ENCODE results near the gene GPR39.

Gene GPR39

DNA sequence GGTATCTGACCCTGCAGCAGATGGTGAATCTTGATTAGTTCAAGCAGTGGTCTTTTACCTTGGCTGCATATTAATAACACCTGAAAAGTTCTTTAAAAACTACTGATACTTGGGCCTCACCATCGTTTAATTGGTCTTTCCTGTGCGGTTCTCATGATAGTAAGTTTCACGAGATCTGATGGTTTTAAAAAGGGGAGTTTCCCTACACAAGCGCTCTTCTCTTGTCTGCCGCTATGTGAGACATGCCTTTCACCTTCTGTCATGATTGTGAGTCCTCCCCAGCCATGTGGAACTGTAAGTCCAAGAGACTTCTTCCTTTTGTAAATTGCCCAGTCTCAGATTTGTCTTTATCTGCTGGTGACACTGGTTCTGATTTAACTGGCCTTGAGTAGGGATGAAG is 151.1 kb downstream of the GPR39 start:
- no peak for DNase-seq (ENCODE audit: low spot score)

DNA sequence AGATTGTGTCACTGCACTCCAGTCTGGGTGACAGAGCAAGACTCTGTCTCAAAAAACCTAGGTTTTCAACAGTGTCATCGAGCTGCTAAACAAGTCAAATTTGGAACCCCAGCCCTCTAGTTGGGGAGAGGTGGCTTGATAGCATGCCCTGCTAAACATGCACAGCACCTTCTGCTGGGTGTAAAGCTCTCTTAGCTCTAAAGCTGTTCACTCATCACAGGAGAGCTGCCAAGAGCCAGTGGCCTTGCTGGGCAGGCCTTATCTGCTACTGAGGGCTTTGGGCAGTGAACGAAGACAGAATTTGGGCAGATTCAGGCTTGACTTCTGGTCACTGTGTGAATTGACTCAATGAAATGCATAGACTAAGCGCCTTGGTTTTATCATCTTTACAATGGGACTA is 152.1 kb downstream of the GPR39 start:
- no peak for DNase-seq (ENCODE audit: low spot score)

DNA sequence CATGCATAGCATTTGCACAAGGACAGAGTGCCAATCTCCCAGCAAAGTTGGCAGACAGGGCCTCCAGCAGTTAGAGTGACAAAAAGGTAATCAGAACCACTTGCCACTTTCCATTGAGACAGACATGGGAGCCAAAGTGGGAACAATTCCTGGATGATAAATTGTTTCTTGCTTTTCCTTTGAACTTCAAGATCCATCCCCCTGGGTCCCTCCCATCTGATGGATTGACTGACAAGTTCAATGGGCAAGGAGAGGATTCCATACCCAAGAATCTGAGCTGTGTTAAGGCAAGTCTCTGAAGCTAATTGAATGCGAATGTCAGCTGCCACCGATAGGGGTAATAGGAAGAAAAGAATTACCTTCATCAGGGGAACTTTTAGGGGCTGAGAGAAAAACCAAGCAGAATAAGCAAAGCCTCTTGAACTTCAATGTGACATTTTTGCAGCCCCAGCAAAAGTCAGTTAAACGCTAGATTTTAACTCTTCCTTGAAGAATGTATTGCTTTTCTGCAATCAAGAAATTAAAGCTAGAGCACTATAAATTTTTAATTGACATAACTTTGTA is 156.9 kb downstream of the GPR39 start:
- DNase-seq (ENCODE audit: low spot score) = no peak

DNA sequence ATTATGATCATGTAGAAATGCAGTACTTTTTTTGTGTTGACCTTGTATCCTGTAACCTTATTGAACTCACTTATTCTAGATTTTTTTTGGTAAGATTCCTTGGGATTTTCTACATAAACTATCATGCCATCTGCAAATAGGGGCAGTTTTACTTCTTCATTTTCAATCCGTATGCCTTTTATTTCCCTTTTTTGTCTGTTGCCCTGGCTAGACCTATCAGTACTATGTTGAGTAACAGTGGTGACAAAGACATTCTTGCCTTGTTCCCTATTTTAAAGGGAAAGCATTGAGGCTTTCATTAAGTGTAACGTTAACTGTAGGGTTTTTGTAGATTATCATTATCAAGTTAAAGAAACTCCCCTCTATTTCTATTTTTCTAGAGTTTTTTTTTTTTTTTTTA is 161.1 kb downstream of the GPR39 start:
- no peak for DNase-seq (ENCODE audit: low spot score)

DNA sequence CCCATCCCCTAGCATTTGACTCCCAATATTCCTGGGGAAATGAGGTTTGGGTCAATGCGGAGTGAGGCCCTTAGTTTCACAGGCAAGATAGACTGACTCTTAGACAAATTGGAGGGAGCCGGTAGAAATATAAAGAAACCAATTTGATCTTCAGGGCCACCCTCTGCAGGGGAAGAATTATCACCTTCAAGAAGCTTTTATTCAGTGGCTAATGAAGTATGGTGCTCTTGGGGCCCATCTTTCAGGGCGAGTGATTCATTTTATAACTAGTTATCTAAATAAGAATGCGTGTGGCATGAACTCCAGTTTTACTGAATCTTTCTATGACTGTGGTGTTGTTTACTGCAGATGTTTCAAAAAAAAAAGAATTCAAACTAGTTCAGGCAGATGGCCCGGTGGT is 165.0 kb downstream of the GPR39 start:
- no peak for DNase-seq (ENCODE audit: low spot score)

DNA sequence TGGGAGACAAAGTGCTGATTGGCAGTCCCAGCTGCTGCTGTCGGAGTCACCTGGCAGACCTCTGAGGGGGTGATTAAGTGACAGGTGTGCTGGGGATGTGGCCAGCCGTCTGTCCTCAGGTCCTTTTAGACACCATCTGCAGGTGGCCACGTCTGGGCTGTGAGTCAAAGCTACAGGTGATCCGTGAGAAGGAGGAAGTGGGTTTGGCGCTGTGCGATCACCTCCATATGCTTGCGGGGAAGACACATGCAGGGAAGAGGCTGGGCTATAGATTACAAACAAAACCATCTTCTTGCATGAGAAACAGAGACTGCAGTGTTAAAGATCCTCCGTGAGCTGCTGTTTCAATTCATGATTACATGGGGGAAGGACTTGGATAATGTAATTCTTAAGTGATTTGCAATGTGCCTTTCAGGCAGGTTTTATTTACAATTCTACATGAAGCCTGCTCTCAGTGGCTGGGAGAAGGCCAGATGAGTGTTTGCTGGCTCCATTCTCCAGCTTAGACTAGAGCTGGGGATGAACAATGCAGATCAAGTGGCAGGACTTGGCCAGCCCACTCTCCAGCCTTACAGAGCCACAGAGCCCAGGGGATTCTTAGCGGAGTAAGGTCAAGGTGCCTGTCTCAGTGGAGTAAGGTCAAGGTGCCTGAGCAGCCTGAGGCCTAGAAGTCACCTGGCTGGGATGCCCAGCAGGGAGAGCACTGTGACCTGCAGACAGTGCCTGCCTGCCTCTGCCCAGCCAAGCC is 165.6 kb downstream of the GPR39 start:
- DNase-seq (ENCODE audit: low spot score) = no peak

DNA sequence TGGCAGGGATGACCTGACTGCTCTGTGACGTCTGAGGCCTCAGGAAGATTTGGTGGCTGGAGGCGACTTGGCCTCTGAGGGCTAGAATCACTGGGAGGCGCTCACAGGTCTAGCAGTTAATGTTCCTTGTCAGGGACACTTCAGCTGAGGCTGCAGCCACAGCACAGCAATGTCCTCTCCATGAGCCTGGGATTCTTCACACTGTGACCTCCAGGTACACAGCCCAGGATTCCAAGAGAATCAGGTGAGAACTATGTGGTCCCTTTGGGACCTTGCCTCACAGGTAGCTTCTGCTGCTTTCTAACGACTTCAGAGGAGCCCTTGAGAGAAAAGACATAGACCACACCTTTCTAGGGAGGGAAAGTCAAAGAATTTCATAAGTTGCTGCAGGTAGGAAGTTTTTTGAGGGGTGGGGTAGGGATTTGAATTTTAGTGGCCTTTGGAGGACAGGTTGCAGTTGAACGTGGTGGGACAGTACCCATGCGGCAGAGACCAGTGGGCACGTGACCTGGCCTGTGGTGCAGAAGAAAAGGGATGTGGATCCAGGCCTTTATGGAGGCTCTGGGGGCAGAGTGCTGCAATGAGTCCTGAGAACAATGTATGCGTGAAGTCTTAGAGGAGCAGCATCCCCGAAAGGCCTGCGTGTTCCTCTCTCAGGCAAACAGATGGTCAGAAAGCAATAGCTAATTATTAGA is 167.2 kb downstream of the GPR39 start:
- DNase-seq (ENCODE audit: low spot score) = no peak

DNA sequence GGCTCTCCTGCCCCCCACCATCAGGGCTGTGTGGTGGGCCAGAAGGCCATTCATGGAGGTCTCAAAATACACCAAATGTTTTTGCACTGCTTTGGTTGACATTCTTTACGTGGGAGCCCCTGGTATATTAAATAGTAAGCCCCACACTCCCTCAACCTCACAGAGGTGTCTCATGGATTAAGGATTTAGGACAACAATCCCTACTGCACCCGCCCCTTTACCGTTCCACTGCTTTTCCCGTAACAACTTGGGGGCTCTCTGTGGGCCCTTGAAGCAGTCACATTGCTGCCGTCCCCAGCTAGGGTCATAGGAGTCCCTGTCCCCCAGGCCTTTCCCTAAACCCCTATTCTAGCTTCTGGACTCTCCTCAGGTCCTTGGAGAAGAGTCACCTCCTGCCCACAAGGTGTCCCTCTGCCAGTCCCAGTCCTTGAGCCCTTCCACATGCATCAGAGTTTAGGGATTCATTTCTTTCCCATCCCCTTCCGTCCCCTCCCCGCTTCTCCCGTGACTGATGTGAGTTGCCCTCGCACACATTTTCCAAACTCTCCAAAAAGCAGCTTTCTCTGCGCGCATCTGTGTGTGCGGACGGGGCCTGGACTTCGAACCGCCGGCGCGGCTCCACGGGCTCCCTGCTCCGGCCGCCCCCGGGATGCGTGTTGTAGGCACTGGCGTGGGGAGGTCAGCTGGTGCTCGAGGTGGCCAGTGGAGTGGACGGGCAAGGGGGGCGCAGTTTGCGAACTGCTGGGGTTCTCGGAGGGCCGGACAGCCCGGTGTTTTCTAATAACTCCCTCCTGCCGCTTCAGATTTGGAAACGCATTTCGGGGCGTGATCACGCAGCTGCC is 168.6 kb downstream of the GPR39 start:
- no peak for DNase-seq (ENCODE audit: low spot score)

DNA sequence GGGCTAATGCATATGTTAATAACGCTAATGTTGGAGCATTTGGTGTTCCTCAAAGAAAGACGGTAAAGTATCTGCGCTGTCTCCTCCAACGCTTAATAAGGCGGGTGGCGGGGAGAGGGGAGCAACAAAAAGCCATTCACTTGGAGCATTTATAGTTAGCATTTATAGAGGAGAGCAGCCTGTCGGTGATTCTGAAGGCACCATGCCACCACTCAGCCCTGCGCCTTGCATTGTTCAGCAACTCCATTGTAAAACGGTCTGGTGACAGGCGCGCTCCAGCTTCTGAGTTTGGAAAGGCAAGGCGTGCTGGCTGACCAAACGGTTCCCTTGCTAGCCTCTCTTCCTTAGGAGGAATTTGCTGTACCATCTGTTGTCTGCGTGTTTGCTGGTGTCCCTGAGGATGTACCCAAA is 169.5 kb downstream of the GPR39 start:
- DNase-seq (ENCODE audit: low spot score) = no peak

DNA sequence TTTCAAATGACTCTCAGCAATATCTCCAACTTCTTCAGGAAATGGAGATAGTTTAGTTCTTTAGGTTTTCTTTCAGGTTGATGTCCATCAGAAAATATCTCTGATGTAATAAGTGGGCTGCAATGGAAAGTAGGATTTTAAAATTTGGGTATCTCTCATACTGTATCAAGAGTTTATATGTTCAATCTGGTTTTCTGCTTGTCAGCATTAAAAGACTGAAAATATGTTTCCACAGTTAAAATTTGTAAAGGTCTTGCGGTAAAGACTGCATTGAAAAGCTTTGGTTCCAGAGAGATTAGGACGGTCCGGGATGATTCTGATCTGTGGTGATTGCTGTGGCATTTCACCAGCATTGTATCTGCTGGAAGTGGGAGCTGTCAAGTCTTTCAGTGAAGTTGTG is 170.2 kb downstream of the GPR39 start:
- no peak for DNase-seq (ENCODE audit: low spot score)

DNA sequence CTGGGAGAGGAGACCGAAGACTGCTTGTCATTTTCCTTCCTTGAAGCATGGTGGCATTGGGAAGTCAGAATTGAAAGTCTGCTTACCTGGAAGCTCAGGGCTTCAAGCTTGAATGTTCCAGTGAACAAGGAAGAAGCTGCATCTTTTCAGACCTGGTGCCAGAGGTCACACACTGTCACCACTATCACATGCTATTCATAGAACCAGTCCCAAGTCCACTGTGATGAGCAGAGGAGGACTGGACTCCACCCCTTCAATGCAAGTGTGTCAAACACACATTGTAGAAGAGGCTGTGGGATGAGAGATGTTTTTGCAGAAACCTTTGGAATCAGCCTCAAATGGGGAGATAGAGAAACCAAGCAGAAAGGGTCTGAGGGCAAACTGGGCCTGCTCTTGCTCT is 172.0 kb downstream of the GPR39 start:
- DNase-seq (ENCODE audit: low spot score) = no peak

DNA sequence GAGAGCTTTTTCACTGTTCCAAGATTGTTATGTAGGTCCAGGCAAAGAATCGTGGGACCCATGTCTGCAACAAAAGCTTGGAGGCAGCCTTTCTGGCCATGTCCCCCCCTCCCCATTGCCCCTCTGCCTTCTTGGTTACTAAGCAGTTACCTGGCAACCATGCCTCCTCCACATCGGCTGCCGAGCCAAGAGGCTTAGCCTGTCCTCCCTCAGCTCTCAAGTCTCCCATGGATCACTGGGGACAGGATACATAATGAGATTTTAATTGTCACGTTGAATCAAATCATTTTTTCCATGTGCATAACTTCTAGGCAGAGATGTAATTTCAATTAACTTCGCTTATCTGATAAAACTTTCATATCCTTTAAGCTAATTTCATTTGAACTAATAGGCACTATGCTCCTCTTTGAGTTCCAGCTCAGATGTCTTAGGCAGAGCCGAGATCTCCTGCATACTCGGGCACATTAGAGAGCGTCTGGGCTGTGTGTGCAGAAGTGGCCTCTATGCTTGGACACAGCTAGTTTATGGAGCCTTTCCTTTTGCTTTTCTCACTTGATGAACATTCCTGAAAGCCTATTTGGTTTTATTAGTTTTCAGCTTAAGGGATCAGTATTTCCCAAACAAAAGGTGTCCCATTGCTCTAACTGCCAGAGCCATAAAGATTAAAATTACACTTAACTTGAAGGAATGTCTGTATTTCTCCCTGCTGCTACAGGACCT is 172.7 kb downstream of the GPR39 start:
- no peak for DNase-seq (ENCODE audit: low spot score)

DNA sequence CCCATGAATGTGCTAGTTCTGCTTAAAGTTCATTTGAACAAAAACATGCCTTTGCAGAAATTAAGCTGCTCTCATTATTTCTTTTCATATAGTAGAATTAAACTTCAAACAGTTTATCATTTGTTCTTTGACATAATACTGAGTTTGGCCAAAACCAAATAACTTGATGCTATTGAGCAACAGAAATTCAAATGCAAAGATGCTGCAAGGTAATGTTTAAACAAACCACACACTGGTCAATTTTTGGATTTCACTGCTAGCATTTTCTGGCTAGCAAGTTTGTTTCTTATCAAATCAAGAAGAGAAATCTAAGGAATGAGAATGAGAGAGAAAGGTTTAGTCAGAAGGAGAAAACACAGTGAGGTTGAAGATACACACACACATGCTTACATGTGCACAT is 173.4 kb downstream of the GPR39 start:
- DNase-seq (ENCODE audit: low spot score) = no peak

DNA sequence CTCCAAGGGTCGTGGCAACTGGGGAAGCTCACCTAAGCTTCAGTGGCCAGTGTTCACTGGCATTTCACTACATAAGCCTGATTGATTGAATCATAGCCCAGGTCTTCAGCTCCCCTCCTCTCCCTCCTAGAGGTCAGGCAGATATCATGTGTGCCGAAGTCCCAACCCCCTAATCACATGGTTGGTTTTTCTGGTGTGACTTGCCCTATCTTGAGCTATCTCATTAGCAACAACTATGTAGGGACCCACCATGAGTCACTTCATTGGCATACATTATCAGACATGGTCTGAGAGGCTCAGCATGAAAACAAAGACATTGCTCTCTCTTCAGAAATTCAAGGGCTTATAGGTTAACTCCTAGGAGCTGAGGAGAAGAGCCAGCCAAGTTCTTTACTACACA is 176.6 kb downstream of the GPR39 start:
- DNase-seq (ENCODE audit: low spot score) = no peak

DNA sequence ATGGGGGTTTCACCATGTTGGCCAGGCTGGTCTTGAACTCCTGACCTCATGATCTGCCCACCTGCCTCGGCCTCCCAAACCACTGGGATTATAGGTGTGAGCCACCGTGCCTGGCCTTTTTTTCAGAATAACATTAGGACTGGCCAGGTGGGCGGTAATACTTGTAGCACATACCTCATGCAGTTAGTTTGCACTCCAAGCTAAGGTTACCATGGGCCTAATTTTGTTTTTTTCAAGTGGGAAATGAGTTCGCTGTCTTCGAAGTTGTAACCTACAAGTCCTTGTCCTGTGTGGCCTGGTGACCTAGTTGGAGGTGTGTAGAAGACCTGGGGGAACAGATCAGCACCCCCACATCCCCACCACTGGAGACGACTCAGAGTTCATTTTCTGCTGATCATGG is 178.6 kb downstream of the GPR39 start:
- no peak for DNase-seq (ENCODE audit: low spot score)

DNA sequence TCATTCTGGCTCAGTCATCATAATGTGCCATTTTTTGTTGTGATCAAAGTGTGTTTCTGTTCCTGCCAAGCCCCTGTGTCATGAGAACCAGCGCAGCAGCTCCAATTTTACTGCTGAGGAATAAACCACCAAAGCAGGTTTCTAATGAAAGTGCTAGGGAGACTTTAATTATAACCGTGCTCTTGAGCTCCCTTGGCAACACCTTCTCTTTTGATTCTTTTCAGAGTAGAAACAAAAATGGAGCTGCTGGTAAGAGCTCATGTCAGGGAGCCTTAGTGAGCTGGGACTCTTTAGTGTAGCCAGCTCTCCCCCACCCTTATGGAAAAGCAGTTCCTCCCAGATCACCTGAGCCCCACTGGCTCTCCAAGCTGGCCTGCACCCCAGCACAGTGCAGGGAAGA is 179.1 kb downstream of the GPR39 start:
- DNase-seq (ENCODE audit: low spot score) = no peak

DNA sequence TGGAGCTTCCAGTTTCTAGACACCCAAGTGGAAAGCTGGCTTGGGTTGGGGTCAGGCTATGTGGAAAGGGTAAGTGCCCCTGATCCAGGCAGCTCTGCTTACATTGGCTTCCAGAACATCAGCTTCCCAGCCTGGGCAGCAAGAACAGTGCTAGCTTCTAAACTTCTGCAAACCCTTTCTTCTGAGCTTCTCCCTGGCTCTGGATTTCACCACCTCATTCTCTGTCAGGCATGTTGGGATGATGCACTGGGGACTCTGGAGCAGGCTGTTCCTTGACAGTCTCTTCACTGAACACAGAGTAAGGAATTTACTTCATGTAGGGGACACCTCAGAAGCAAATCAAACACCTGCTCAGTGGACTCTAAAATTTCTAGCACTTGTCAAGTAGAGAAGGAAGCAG is 180.6 kb downstream of the GPR39 start:
- no peak for DNase-seq (ENCODE audit: low spot score)

DNA sequence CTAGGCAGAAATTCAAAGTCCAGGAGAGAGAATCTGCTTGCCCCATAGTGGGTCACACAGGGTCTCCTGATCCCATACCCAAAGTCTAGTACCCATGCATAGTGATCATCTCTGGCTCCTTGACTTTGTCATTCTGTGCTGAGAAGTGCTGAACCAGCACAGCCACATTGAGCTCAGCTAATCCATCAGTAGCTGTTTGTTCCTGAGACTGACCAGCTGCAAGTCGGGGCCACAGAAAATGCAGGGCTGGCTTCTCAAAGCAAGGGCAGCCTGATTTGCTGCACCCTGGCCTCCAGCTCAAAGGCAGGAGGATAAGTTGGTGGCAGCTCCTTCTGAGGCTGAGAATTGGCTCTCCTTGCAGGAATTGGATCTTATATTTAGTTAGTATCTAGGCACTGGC is 181.2 kb downstream of the GPR39 start:
- DNase-seq (ENCODE audit: low spot score) = no peak

DNA sequence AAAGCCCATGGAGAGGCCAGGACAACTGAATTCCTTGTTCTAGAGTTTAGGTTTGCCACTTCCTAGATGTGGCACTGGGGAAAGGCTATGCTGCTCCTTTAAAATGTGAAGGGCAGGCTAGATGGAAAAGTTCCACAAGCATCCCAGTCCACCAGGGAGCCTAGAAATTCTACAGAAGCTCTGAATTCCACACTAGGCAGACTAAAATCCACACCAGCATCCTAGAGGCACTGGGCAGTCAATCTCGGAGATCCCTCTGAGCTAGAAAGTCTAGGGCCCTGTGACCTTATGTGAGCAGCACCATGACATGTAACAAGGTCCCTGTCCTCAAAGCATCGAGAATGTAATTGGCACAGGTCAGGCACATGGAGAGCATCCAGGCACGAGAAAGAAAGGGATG is 181.9 kb downstream of the GPR39 start:
- DNase-seq (ENCODE audit: low spot score) = no peak

DNA sequence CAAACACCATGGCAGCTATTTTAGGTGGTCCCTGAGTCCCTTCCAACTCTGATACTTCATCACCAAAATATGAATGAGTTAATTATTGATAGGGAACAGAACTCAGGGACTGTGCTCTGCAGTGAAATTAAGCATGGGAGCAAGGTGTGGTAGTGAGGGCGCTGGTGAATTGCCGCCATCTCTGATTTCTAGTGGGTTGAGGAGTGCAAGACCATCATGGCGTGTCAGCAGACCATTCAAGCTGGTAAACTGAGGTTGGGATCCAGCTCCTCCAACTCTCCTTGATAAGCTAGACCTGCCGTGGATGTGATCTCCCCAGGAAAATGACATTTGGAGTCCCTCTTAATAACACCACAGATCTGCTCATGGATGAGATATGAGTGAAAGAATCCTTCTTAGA is 183.0 kb downstream of the GPR39 start:
- no peak for DNase-seq (ENCODE audit: low spot score)

DNA sequence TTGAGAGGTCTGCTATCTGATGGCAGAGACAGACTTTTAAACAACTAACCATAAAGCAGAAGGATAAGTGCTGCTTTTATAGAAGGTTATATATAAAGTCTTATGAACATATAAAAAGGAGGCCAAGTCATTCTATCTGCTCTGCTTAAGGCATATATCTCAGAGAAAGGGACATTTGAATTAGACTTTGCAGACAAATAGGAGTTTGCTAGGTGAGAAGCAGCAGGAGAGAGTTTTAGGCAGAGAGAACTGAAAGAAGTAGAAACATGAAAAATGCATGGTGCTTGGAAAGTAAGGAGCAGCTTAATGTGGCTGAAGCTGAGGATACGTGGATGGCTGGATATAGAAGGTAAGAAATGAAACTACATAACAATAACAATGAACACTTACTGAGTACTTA is 188.0 kb downstream of the GPR39 start:
- DNase-seq (ENCODE audit: low spot score) = no peak
